Measurements from ENCODE around the gene RING1.

GRCh38 chr6:33164176-33164575 lies 44.1 kb upstream of the RING1 start:
- TF ChIP-seq YY1 (IDR thresholded peaks at IDR 0.05; ENCODE audit: low read depth) (no peak), CREB1 (IDR thresholded peaks at IDR 0.05; ENCODE audit: low read depth) (no peak), RAD21 (IDR thresholded peaks at IDR 0.05; ENCODE audit: low read depth) (no peak), FOXM1 (IDR thresholded peaks at IDR 0.05; ENCODE audit: borderline replicate concordance, low read depth) (no peak), TEAD4 (IDR thresholded peaks at IDR 0.05) (no peak)

Data from Ishikawa (cell line).